Esophagus muscularis mucosa (tissue), 4 donors: ENCODE results near the gene GALNT18. TPM values are rescaled to one million over a fixed set of nuclear protein-coding genes. Genes with fewer than 3 reads are reported as not detected.

ENCODE experiments used
- DNase-seq: peaks from one replicate; pipeline ENCODE4 v3.0.0-alpha.2; 2017; ENCODE audit errors: extremely low spot score
- H3K27ac ChIP-seq, 4 donors: fragments of 200-600 bp; sonication (generic); replicated peaks in 1 of 4; 1 replicate in 3 of 4; 2 replicates in 1 of 4; pipeline ENCODE4 v1.5.1; 2016 to 2019; ENCODE audit warnings: mild to moderate bottlenecking in 1 of 4
- H3K27me3 ChIP-seq, 4 donors: fragments of 200-600 bp; sonication (generic); one replicate each; pipeline versions ENCODE4 v1.5.1 to v1.6.0; 2016 to 2019
- H3K36me3 ChIP-seq, 4 donors: fragments of 200-600 bp; sonication (generic); one replicate each; pipeline ENCODE4 v1.5.1; 2016 to 2019
- H3K4me1 ChIP-seq, 4 donors: fragments of 200-600 bp; sonication (generic); one replicate each; pipeline ENCODE4 v1.5.1; 2016 to 2019
- H3K4me3 ChIP-seq, 4 donors: fragments of 200-600 bp; sonication (generic); 1 replicate in 2 of 4; 2 replicates in 2 of 4; pipeline ENCODE4 v1.5.1; 2016 to 2019; ENCODE audit warnings: mild to moderate bottlenecking in 4 of 4, moderate library complexity in 1 of 4
- H3K9me3 ChIP-seq, 4 donors: fragments of 200-600 bp; sonication (generic); 1 replicate in 3 of 4; 2 replicates in 1 of 4; pipeline ENCODE4 v1.5.1; 2016 to 2019
- CTCF ChIP-seq, 3 experiments: fragments of 200-600 bp in 2 of 3; fragments of 450-650 bp in 1 of 3; sonication (generic) in 2 of 3; IDR thresholded peaks; one replicate each; pipeline ENCODE4 v1.5.1; 2017 to 2019; ENCODE audit warnings: antibody characterized with exemption in 3 of 3, mild to moderate bottlenecking in 2 of 3, moderate library complexity in 1 of 3
- EP300 ChIP-seq: sonication (generic); formaldehyde crosslinking; IDR thresholded peaks from one replicate; pipeline ENCODE4 v1.6.1; 2017; ENCODE audit warnings: antibody characterized with exemption
- POLR2A ChIP-seq: fragments of 450-650 bp; IDR thresholded peaks from one replicate; pipeline ENCODE4 v1.6.1; 2017; ENCODE audit warnings: antibody characterized with exemption, moderate library complexity, mild to moderate bottlenecking, low read depth
- POLR2AphosphoS5 ChIP-seq, 2 donors: sonication (generic); formaldehyde crosslinking; IDR thresholded peaks; one replicate each; pipeline ENCODE4 v1.6.1; 2017; ENCODE audit warnings: antibody characterized with exemption in 2 of 2
- WGBS: methylation state at CpG from one replicate; pipeline ENCODE4 v1.1.5; 2018; 5-methylcytosine and 5-hydroxymethylcytosine counted together
- intact Hi-C: fragments of 100-400 bp; cut with DNase I; formaldehyde crosslinking; loops from one replicate; pipeline ENCODE4 v1.15.1; 2023
- total RNA-seq, 4 donors: library from RNA; depleted of rRNA; stranded (reverse); fragments of >200 nt; gene quantifications; one replicate each; pipeline versions ENCODE4 v1.1.0 to v1.2.1, GENCODE V29; 2016

GALNT18 gene
- total RNA-seq, 4 donors from 2014 or later: 29.1 to 67.0 (median 49.3) TPM

- no peak overlapping the region for H3K27ac ChIP-seq
- no peak for DNase-seq
- H3K36me3 ChIP-seq: no peaks in the 10 kb centered on the region
- WGBS: 76% methylated on average over 13 of the region's 13 CpGs
- H3K9me3 ChIP-seq: no peaks in the 10 kb centered on the region
- no peaks in the 10 kb centered on the region for H3K27me3 ChIP-seq
- TF ChIP-seq EP300 (no peak), CTCF (IDR thresholded peaks at IDR 0.05) (no peak), POLR2A (no peak), POLR2AphosphoS5 (IDR thresholded peaks at IDR 0.05) (no peak)
- no peak overlapping the region for H3K4me3 ChIP-seq
- intact Hi-C loops: no loop called here
- peaks cover 18 to 59% (median 35%) of the 10 kb centered on the region in 4 donors for H3K4me1 ChIP-seq
These were observed 100.4 kb downstream of the GALNT18 start for GRCh38 chr11:11521306-11522002.

GRCh38 chr11:11520231-11521015 lies 101.4 kb downstream of the GALNT18 start:
- TF ChIP-seq POLR2A (no peak), POLR2AphosphoS5 (IDR thresholded peaks at IDR 0.05) (no peak), CTCF (IDR thresholded peaks at IDR 0.05) (no peak), EP300 (no peak)
- Histone ChIP-seq H3K27me3 (no peaks in the 10 kb centered on the region), H3K36me3 (no peaks in the 10 kb centered on the region), H3K27ac (no peak overlapping the region), H3K4me1 (peaks cover 18 to 59% (median 38%) of the 10 kb centered on the region in 4 donors), H3K9me3 (no peaks in the 10 kb centered on the region), H3K4me3 (no peak overlapping the region)
- intact Hi-C loops: no loop called here
- WGBS: 81% methylated on average over 11 of the region's 14 CpGs
- no peak for DNase-seq

- WGBS: 90% methylated on average over 4 of the region's 4 CpGs
- no peak overlapping the region for H3K27ac ChIP-seq
- H3K36me3 ChIP-seq: no peaks in the 10 kb centered on the region
- peaks cover 18 to 55% (median 38%) of the 10 kb centered on the region in 4 donors for H3K4me1 ChIP-seq
- no peak overlapping the region for H3K4me3 ChIP-seq
- no peaks in the 10 kb centered on the region for H3K9me3 ChIP-seq
- intact Hi-C loops: no loop called here
- DNase-seq: no peak
- H3K27me3 ChIP-seq: no peaks in the 10 kb centered on the region
- TF ChIP-seq CTCF (IDR thresholded peaks at IDR 0.05): no peak
These were observed 102.6 kb downstream of the GALNT18 start for GRCh38 chr11:11519184-11519583.

- H3K4me3 ChIP-seq: no peak overlapping the region
- H3K9me3 ChIP-seq: no peaks in the 10 kb centered on the region
- intact Hi-C loops: no loop called here
- H3K4me1 ChIP-seq: peaks cover 30 to 69% (median 51%) of the 10 kb centered on the region in 4 donors
- DNase-seq: no peak
- TF ChIP-seq POLR2A (no peak), POLR2AphosphoS5 (IDR thresholded peaks at IDR 0.05) (no peak), EP300 (no peak), CTCF (IDR thresholded peaks at IDR 0.05) (no peak)
- 95% methylated on average over 3 of the region's 3 CpGs for WGBS
- H3K27ac ChIP-seq: no peak overlapping the region
- H3K27me3 ChIP-seq: no peaks in the 10 kb centered on the region
- no peaks in the 10 kb centered on the region for H3K36me3 ChIP-seq
These were observed 107.6 kb downstream of the GALNT18 start for GRCh38 chr11:11514246-11514645.
